GM19351 (cell line): Measurements from ENCODE around the gene RAB17.
"Not testable (repeated sequence)": the region's sequence is repeated elsewhere in the genome, so short reads cannot be mapped to it uniquely, and the experiment has no call there.

Source experiments
- ATAC-seq: cut with Tn5 transposase; IDR thresholded peaks from one replicate; pipeline ENCODE4 v1.9.1; 2021; ENCODE audit warnings: mild to moderate bottlenecking, moderate library complexity; ENCODE audit not compliant: unreplicated experiment

Gene RAB17

GRCh38 chr2:237600205-237600846 is 9.8 kb upstream of the RAB17 start:
- ATAC-seq, result no peak

- no peak for ATAC-seq
Observed at GRCh38 chr2:237599465-237600110, 9.1 kb upstream of the RAB17 start.

GRCh38 chr2:237598468-237599208 is 8.1 kb upstream of the RAB17 start:
- ATAC-seq, result no peak

- ATAC-seq, result no peak
Observed at GRCh38 chr2:237597196-237598145, 6.9 kb upstream of the RAB17 start.

GRCh38 chr2:237596520-237597195 is 6.1 kb upstream of the RAB17 start:
- no peak for ATAC-seq

GRCh38 chr2:237595829-237596519 is 5.4 kb upstream of the RAB17 start:
- not testable (repeated sequence) for ATAC-seq

- ATAC-seq, result no peak
Observed at GRCh38 chr2:237594514-237594871, 4.0 kb upstream of the RAB17 start.

- ATAC-seq, result no peak
Observed at GRCh38 chr2:237593596-237594320, 3.2 kb upstream of the RAB17 start.

GRCh38 chr2:237593036-237593435 is 2.5 kb upstream of the RAB17 start:
- no peak for ATAC-seq

- no peak for ATAC-seq
Observed at GRCh38 chr2:237592425-237592980, 2.0 kb upstream of the RAB17 start.

- ATAC-seq, result no peak
Observed at GRCh38 chr2:237591141-237591881, 777 bp upstream of the RAB17 start.

- ATAC-seq, result no peak
Observed at GRCh38 chr2:237588044-237588696, 2.4 kb downstream of the RAB17 start.

GRCh38 chr2:237585590-237586221 is 4.8 kb downstream of the RAB17 start:
- ATAC-seq, result no peak

- no peak for ATAC-seq
Observed at GRCh38 chr2:237583385-237584295, 6.9 kb downstream of the RAB17 start.

- ATAC-seq, result no peak
Observed at GRCh38 chr2:237581751-237582746, 8.5 kb downstream of the RAB17 start.
